A549 (cell line): ENCODE results near the gene AKR1C8. TPM values are rescaled to one million over a fixed set of nuclear protein-coding genes. Genes with fewer than 3 reads are reported as not detected.

ENCODE experiments used
- ATAC-seq, 2 experiments: fragments of 200-7000 bp in 1 of 2; fragments of >200 bp in 1 of 2; cut with Nextera tagmentation in 1 of 2; cut with Tn5 transposase in 1 of 2; 3 replicates each; pipeline versions ENCODE4 v1.8.0 to v1.9.1; 2018 to 2020; ENCODE audit warnings: mild to moderate bottlenecking in 1 of 2, moderate library complexity in 1 of 2
- CTCF ChIA-PET: fragments of 300-600 bp; sonication (Branson Sonifier 250); formaldehyde crosslinking; extraction: SDS; loops from one replicate; lab custom pipeline; 2021; ENCODE audit warnings: antibody characterized with exemption, inconsistent platforms; lab: Yijun Ruan, JAX
- POLR2A ChIA-PET: fragments of 350-600 bp; formaldehyde crosslinking; extraction: SDS; loops from one replicate; lab custom pipeline; 2021; ENCODE audit warnings: antibody characterized with exemption, inconsistent platforms; lab: Yijun Ruan, JAX
- DNase-seq, 2 experiments: peaks; one replicate each; pipeline versions ENCODE4 v3.0.0 to v3.0.0-alpha.2; 2011 to 2016; ENCODE audit warnings: low read depth in 1 of 2, low spot score in 1 of 2
- FAIRE-seq: peaks from 2 replicates; lab custom pipeline; 2011; peaks lifted over from hg19 to GRCh38; lab: Jason Lieb, UNC
- H3K27ac ChIP-seq, 2 experiments: fragments of >200 bp; sonication (Bioruptor Twin); formaldehyde crosslinking; 3 replicates each; pipeline ENCODE4 v1.5.1; 2016 to 2017
- H3K4me1 ChIP-seq: fragments of >200 bp; sonication (Bioruptor Twin); formaldehyde crosslinking; 3 replicates; pipeline ENCODE4 v1.6.1; 2016
- H3K4me2 ChIP-seq: fragments of >200 bp; sonication (Bioruptor Twin); formaldehyde crosslinking; 3 replicates; pipeline ENCODE4 v1.6.1; 2016
- H3K4me3 ChIP-seq: fragments of >200 bp; sonication (Bioruptor Twin); formaldehyde crosslinking; 3 replicates; pipeline ENCODE4 v1.5.1; 2016
- H3K9me3 ChIP-seq: fragments of >200 bp; sonication (Bioruptor Twin); formaldehyde crosslinking; 3 replicates; pipeline ENCODE4 v1.6.1; 2016
- ATOH8 ChIP-seq: fragments of 250-450 bp; sonication (Bioruptor Pico); IDR thresholded peaks from 2 replicates; pipeline ENCODE4 v1.5.0; 2020; ENCODE audit warnings: low read depth, mild to moderate bottlenecking, moderate library complexity
- BCL3 ChIP-seq: fragments of >200 bp; sonication (Bioruptor Twin); formaldehyde crosslinking; IDR thresholded peaks from 3 replicates; pipeline ENCODE4 v1.6.1; 2016
- BHLHE40 ChIP-seq: IDR thresholded peaks from 2 replicates; pipeline ENCODE4 v1.6.1; 2012; ENCODE audit warnings: low read depth, low read length, inconsistent platforms
- CBX8 ChIP-seq: fragments of 200-600 bp; sonication (generic); IDR thresholded peaks from 2 replicates; pipeline ENCODE4 v1.6.1; 2016
- CEBPB ChIP-seq, 2 experiments: fragments of >200 bp in 1 of 2; sonication (Bioruptor Twin) in 1 of 2; formaldehyde crosslinking in 1 of 2; IDR thresholded peaks; 2 replicates each; pipeline ENCODE4 v1.6.1; 2012 to 2016
- CTCF ChIP-seq: fragments of >200 bp; sonication (Bioruptor Twin); formaldehyde crosslinking; IDR thresholded peaks from 3 replicates; pipeline ENCODE4 v1.5.1; 2016
- EHMT2 ChIP-seq: fragments of 200-600 bp; sonication (generic); IDR thresholded peaks from 2 replicates; pipeline ENCODE4 v1.6.1; 2016; ENCODE audit warnings: antibody characterized with exemption, low read depth, mild to moderate bottlenecking, moderate library complexity
- FOSL2 ChIP-seq, 2 experiments: fragments of 450-650 bp in 1 of 2; fragments of >200 bp in 1 of 2; sonication (Bioruptor Twin) in 1 of 2; formaldehyde crosslinking; IDR thresholded peaks; 2 replicates each; pipeline versions ENCODE4 v1.5.0 to v1.6.1; 2016 to 2020; ENCODE audit warnings: mild to moderate bottlenecking in 1 of 2, moderate library complexity in 1 of 2
- HEYL ChIP-seq: fragments of 250-450 bp; sonication (Bioruptor Pico); IDR thresholded peaks from 2 replicates; pipeline ENCODE4 v1.8.0; 2021; ENCODE audit warnings: mild to moderate bottlenecking, moderate library complexity
- HOXA7 ChIP-seq: fragments of 250-450 bp; sonication (Bioruptor Pico); IDR thresholded peaks from 2 replicates; pipeline ENCODE4 v1.5.0; 2020; ENCODE audit warnings: mild to moderate bottlenecking, moderate library complexity
- HOXB13 ChIP-seq: fragments of 250-450 bp; sonication (Bioruptor Pico); IDR thresholded peaks from 2 replicates; pipeline ENCODE4 v1.5.0; 2020; ENCODE audit warnings: low read depth, mild to moderate bottlenecking, moderate library complexity
- JUN ChIP-seq, 2 experiments: fragments of >200 bp; sonication (Bioruptor Twin); formaldehyde crosslinking; IDR thresholded peaks; 2 replicates in 1 of 2; 3 replicates in 1 of 2; pipeline ENCODE4 v1.6.1; 2016 to 2017
- JUNB ChIP-seq: fragments of >200 bp; sonication (Bioruptor Twin); formaldehyde crosslinking; IDR thresholded peaks from 2 replicates; pipeline ENCODE4 v1.6.1; 2016
- MAFK ChIP-seq: fragments of 450-650 bp; IDR thresholded peaks from 2 replicates; pipeline ENCODE4 v1.6.1; 2014; ENCODE audit not compliant: partially characterized antibody
- NPAS2 ChIP-seq: fragments of 250-450 bp; sonication (Bioruptor Pico); IDR thresholded peaks from 2 replicates; pipeline ENCODE4 v1.8.0; 2022; ENCODE audit warnings: mild to moderate bottlenecking, moderate library complexity, borderline replicate concordance
- RAD21 ChIP-seq, 2 experiments: fragments of >200 bp in 1 of 2; sonication (Bioruptor Twin) in 1 of 2; formaldehyde crosslinking in 1 of 2; IDR thresholded peaks in 1 of 2; conservative IDR thresholded peaks in 1 of 2; 2 replicates in 1 of 2; 3 replicates in 1 of 2; pipeline ENCODE4 v1.6.1; 2012 to 2018; ENCODE audit warnings: inconsistent platforms in 1 of 2
- RCOR1 ChIP-seq: fragments of 150-350 bp; IDR thresholded peaks from 2 replicates; pipeline ENCODE4 v1.6.1; 2014; ENCODE audit warnings: antibody characterized with exemption, low read length, low read depth
- RFX5 ChIP-seq: fragments of 450-650 bp; IDR thresholded peaks from 2 replicates; pipeline ENCODE4 v1.7.1; 2014; ENCODE audit warnings: antibody characterized with exemption, mild to moderate bottlenecking, moderate library complexity
- TFCP2L1 ChIP-seq: fragments of 250-450 bp; sonication (Bioruptor Pico); IDR thresholded peaks from 2 replicates; pipeline ENCODE4 v1.5.0; 2021; ENCODE audit warnings: mild to moderate bottlenecking
- TP53 ChIP-seq: fragments of 250-450 bp; sonication (Bioruptor Pico); IDR thresholded peaks from 2 replicates; pipeline ENCODE4 v1.5.0; 2021; ENCODE audit warnings: mild to moderate bottlenecking, moderate library complexity
- USF2 ChIP-seq: fragments of 450-650 bp; IDR thresholded peaks from 2 replicates; pipeline ENCODE4 v1.6.1; 2014; ENCODE audit warnings: antibody characterized with exemption
- WGBS: methylation state at CpG from one replicate; pipeline ENCODE4 v1.1.6; 2017; ENCODE audit errors: missing lambda C conversion rate; 5-methylcytosine and 5-hydroxymethylcytosine counted together
- polyA plus RNA-seq, 4 experiments: library from polyadenylated mRNA; depleted of rRNA in 3 of 4; stranded (reverse); fragments of >200 nt; fragmentation: RNase III in 1 of 4; extraction: RNeasy Plus Mini Kit Qiagen cat#74134 plus additional on column Dnase treatment in 1 of 4; gene quantifications; 2 replicates in 3 of 4; 3 replicates in 1 of 4; pipeline ENCODE4 v1.2.3, GENCODE V29; 2011 to 2017

Gene AKR1C8
- polyA plus RNA-seq, 2 of the 4 experiments (the other 2 are of a cell fraction): 0.10 to 0.62 TPM

GRCh38 chr10:5199398-5199797 lies 14.4 kb upstream of the AKR1C8 start:
- H3K4me1 ChIP-seq: peaks cover 24% of the 10 kb centered on the region
- no peak overlapping the region for H3K4me3 ChIP-seq
- peak overlapping the region in 1 of 2 experiments; percentile 59; a peak in 2 of 6 replicates for H3K27ac ChIP-seq
- peaks cover 47% of the 10 kb centered on the region for H3K9me3 ChIP-seq
- no peak overlapping the region for H3K4me2 ChIP-seq
- FAIRE-seq: no peak
- TF ChIP-seq CBX8 (no peak), CEBPB (IDR thresholded peaks at IDR 0.05) (no peak), BHLHE40 (no peak), HOXA7 (no peak), TFCP2L1 (no peak), EHMT2 (no peak), RCOR1 (no peak), TP53 (no peak), USF2 (no peak), HOXB13 (CRISPR knock-in tag) (no peak)
- CTCF ChIA-PET: no interaction called here
- 96% methylated on average over 8 of the region's 8 CpGs for WGBS
- DNase-seq: peak in 1 of 2 experiments; percentile 23
- ATAC-seq: peak in 1 of 2 experiments; percentile 44; a peak in 2 of 6 replicates
- POLR2A ChIA-PET: no interaction called here

GRCh38 chr10:5198386-5198785 lies 13.4 kb upstream of the AKR1C8 start:
- POLR2A ChIA-PET: no interaction called here
- DNase-seq: no peak
- 94% methylated on average over 3 of the region's 3 CpGs for WGBS
- peak overlapping the region; percentile 59 to 89; a peak in 5 of 6 replicates for H3K27ac ChIP-seq
- H3K9me3 ChIP-seq: peaks cover 47% of the 10 kb centered on the region
- CTCF ChIA-PET: interaction anchor here (0.8 to 1.7 kb wide), 2 partner anchors 10 to 85 kb away, joined by 3 to 5 read pairs; no protein-coding TSS in a partner anchor
- TF ChIP-seq CEBPB (IDR thresholded peaks at IDR 0.05): no peak
- TF ChIP-seq JUN (IDR thresholded peaks at IDR 0.05): no peak
- no peak for TF ChIP-seq HEYL (CRISPR knock-in tag)
- no peak for TF ChIP-seq CTCF
- TF ChIP-seq TP53: no peak
- TF ChIP-seq CBX8: no peak
- TF ChIP-seq BCL3: no peak
- TF ChIP-seq NPAS2 (CRISPR knock-in tag): no peak
- TF ChIP-seq RAD21 (conservative IDR thresholded peaks at IDR 0.05 in 1 of 2, IDR thresholded peaks at IDR 0.05 in 1 of 2): no peak
- no peak for TF ChIP-seq RFX5
- TF ChIP-seq FOSL2 (IDR thresholded peaks at IDR 0.05): no peak
- no peak; the same call in 1 of the 2 replicates for TF ChIP-seq FOSL2 (CRISPR knock-in tag; IDR thresholded peaks at IDR 0.05)
- TF ChIP-seq MAFK: no peak
- no peak for TF ChIP-seq ATOH8
- TF ChIP-seq JUNB: no peak
- FAIRE-seq: no peak
- no peak overlapping the region for H3K4me3 ChIP-seq
- peaks cover 24% of the 10 kb centered on the region for H3K4me1 ChIP-seq
- ATAC-seq: no peak
- H3K4me2 ChIP-seq: no peak overlapping the region
